GM12865 (cell line): ENCODE results near the gene NFRKB.

Experiments
- DNase-seq: peaks from one replicate; pipeline ENCODE4 v3.0.0; 2010; ENCODE audit warnings: low read depth
- H3K4me3 ChIP-seq: 2 replicates; pipeline ENCODE4 v1.5.1; 2011; ENCODE audit warnings: mild to moderate bottlenecking, low read depth, low read length, control low read depth
- CTCF ChIP-seq: IDR thresholded peaks from 2 replicates; pipeline ENCODE4 v1.5.1; 2011; ENCODE audit warnings: low read length, control low read depth, low read depth, inconsistent platforms; ENCODE audit not compliant: insufficient read depth; ENCODE audit errors: missing control alignments

Gene NFRKB

GRCh38 chr11:129846508-129847335, 48.7 kb downstream of the NFRKB start:
- H3K4me3 ChIP-seq, result no peak overlapping the region
- DNase-seq, result no peak

More at GRCh38 chr11:129846508-129847335, 48.7 kb downstream of the NFRKB start:
- TF ChIP-seq CTCF, result no peak
